T-helper 2 cell treated with Interferon-gamma antibody and Interleukin-4, amounts not matched to agents 100 ng/mL and 5 ng/mL, for 36 hours (primary cell): ENCODE measurements around the gene SLC25A10. TPM values are rescaled to one million over a fixed set of nuclear protein-coding genes. Genes with fewer than 3 reads are reported as not detected.

Experiments used
- intact Hi-C: fragments of 100-400 bp; cut with micrococcal nuclease; formaldehyde crosslinking; loops from one replicate; pipeline ENCODE4 v1.15.1; 2023
- total RNA-seq: library from RNA; stranded (reverse); gene quantifications from 2 replicates; pipeline ENCODE4 v1.2.3, GENCODE V29; 2022

The SLC25A10 gene
- total RNA-seq, 1 donor from 2014 or later: 36.6 TPM

- intact Hi-C loops: no loop called here
Measured at GRCh38 chr17:81741594-81742452, 29.7 kb downstream of the SLC25A10 start.

Other genes with a start within 250 kb of the SLC25A10 start
- 5,454 and 5,595 TPM in 2 replicates for gene ACTG1, start 199.5 kb upstream of the SLC25A10 start, total RNA-seq
- gene FSCN2, start 183.9 kb upstream of the SLC25A10 start, total RNA-seq: 0.93 and 1.3 TPM in 2 replicates
- 40.6 and 42.1 TPM in 2 replicates for gene FAAP100, start 159.9 kb upstream of the SLC25A10 start, total RNA-seq
- gene NPLOC4, start 75.2 kb upstream of the SLC25A10 start, total RNA-seq: 101 and 106 TPM in 2 replicates
- gene TSPAN10, start 75.1 kb upstream of the SLC25A10 start, total RNA-seq: 0.39 and 0.61 TPM in 2 replicates
- gene PDE6G, start 55.7 kb upstream of the SLC25A10 start, total RNA-seq: 23.4 and 27.9 TPM in 2 replicates
- gene OXLD1, start 45.7 kb upstream of the SLC25A10 start, total RNA-seq: 40.7 and 42.5 TPM in 2 replicates
- 39.2 and 43.7 TPM in 2 replicates for gene CCDC137, start 45.5 kb upstream of the SLC25A10 start, total RNA-seq
- gene ARL16, start 28.5 kb upstream of the SLC25A10 start, total RNA-seq: 28.9 and 31.6 TPM in 2 replicates
- gene HGS, start 28.3 kb upstream of the SLC25A10 start, total RNA-seq: 117 and 118 TPM in 2 replicates
- 98.1 and 102 TPM in 2 replicates for gene MRPL12, start 8.9 kb upstream of the SLC25A10 start, total RNA-seq
- gene GCGR, start 91.9 kb downstream of the SLC25A10 start, total RNA-seq: 0.07 TPM in 1 of 2 replicates, not detected in the other
- gene MCRIP1, start 121.0 kb downstream of the SLC25A10 start, total RNA-seq: 36.5 and 37.3 TPM in 2 replicates
- gene PPP1R27, start 122.8 kb downstream of the SLC25A10 start, total RNA-seq: not detected in 2 replicates
- gene P4HB, start 148.3 kb downstream of the SLC25A10 start, total RNA-seq: 589 and 618 TPM in 2 replicates
- gene ARHGDIA, start 159.1 kb downstream of the SLC25A10 start, total RNA-seq: 703 and 716 TPM in 2 replicates
- gene ALYREF, start 179.3 kb downstream of the SLC25A10 start, total RNA-seq: 218 and 230 TPM in 2 replicates
- 91.4 and 104 TPM in 2 replicates for gene ANAPC11, start 179.4 kb downstream of the SLC25A10 start, total RNA-seq
- gene NPB, start 190.0 kb downstream of the SLC25A10 start, total RNA-seq: 0.11 and 0.48 TPM in 2 replicates
- gene PCYT2, start 199.1 kb downstream of the SLC25A10 start, total RNA-seq: 35.0 and 39.1 TPM in 2 replicates
- 57.2 and 58.6 TPM in 2 replicates for gene SIRT7, start 205.9 kb downstream of the SLC25A10 start, total RNA-seq
- 23.3 and 23.6 TPM in 2 replicates for gene MAFG, start 215.5 kb downstream of the SLC25A10 start, total RNA-seq
- 35.6 TPM in 2 replicates for gene PYCR1, start 225.0 kb downstream of the SLC25A10 start, total RNA-seq
- not detected in 2 replicates for gene MYADML2, start 234.9 kb downstream of the SLC25A10 start, total RNA-seq
- gene NOTUM, start 248.9 kb downstream of the SLC25A10 start, total RNA-seq: 0.11 and 0.48 TPM in 2 replicates